ENCODE results near the gene C17orf114.

Gene C17orf114

DNA sequence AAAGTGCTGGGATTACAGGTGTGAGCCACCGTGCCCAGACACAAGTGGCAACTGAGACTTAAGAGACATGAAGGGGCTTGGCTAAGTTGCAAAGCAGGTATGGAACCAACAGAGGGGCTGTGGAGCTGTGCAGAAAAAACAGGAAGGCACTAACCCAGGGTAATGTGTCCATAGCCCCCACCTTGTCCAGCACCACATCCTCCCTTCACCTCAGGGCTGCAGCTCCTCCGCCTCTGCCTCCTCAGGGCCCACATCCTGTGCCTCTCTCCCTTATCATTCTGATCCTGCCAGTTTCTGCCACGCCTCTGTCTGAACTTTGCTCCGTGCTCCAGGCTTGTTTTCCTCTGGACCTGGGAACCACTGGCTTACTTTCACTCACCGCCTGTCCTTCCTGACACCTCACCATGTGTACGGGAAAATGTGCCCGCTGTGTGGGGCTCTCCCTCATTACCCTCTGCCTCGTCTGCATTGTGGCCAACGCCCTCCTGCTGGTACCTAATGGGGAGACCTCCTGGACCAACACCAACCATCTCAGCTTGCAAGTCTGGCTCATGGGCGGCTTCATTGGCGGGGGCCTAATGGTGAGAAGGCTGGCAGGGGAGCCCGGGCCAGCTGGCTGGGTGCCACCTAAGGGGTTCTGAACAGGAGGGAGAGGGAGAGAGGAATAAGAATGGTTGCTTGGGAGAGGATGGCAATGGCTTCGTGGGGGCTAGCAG, 30.5 kb downstream of the C17orf114 start, which contains the start of gene TM4SF5 (continued):
- TF ChIP-seq HNF1A (IDR thresholded peaks at IDR 0.05; ENCODE audit: low read depth), result peak; percentile 44; the same call in 1 of the 2 replicates
- peak; percentile 73; the same call in 1 of the 2 replicates for TF ChIP-seq HNF1A (CRISPR knock-in tag; IDR thresholded peaks at IDR 0.05; ENCODE audit: borderline replicate concordance)
- peak; percentile 50; the same call in 1 of the 2 replicates for TF ChIP-seq SIX1 (CRISPR knock-in tag; IDR thresholded peaks at IDR 0.05; ENCODE audit: borderline replicate concordance)
- TF ChIP-seq HOXD1 (CRISPR knock-in tag; IDR thresholded peaks at IDR 0.05), result peak; percentile 90
- 0 out of 2 replicates have a peak, but pooled peaks have one; percentile 25 for TF ChIP-seq ZNF180 (CRISPR knock-in tag; IDR thresholded peaks at IDR 0.05; ENCODE audit: borderline replicate concordance, low read depth)
- TF ChIP-seq ZNF224 (CRISPR knock-in tag; IDR thresholded peaks at IDR 0.05), result peak; percentile 17; the same call in 1 of the 2 replicates
- no peak for TF ChIP-seq RFXANK (CRISPR knock-in tag; IDR thresholded peaks at IDR 0.05)
- 0 out of 2 replicates have a peak, but pooled peaks have one; percentile 54 for TF ChIP-seq PAF1 (CRISPR knock-in tag; IDR thresholded peaks at IDR 0.05)
- peak; percentile 92 for TF ChIP-seq DBP (CRISPR knock-in tag; IDR thresholded peaks at IDR 0.05; ENCODE audit: not compliant biosample characterization)
- TF ChIP-seq PITX1 (CRISPR knock-in tag; IDR thresholded peaks at IDR 0.05), result peak; percentile 91
- TF ChIP-seq ZNF878 (CRISPR knock-in tag; IDR thresholded peaks at IDR 0.05), result peak; percentile 56; the same call in 1 of the 2 replicates
- TF ChIP-seq, protein P1, sequence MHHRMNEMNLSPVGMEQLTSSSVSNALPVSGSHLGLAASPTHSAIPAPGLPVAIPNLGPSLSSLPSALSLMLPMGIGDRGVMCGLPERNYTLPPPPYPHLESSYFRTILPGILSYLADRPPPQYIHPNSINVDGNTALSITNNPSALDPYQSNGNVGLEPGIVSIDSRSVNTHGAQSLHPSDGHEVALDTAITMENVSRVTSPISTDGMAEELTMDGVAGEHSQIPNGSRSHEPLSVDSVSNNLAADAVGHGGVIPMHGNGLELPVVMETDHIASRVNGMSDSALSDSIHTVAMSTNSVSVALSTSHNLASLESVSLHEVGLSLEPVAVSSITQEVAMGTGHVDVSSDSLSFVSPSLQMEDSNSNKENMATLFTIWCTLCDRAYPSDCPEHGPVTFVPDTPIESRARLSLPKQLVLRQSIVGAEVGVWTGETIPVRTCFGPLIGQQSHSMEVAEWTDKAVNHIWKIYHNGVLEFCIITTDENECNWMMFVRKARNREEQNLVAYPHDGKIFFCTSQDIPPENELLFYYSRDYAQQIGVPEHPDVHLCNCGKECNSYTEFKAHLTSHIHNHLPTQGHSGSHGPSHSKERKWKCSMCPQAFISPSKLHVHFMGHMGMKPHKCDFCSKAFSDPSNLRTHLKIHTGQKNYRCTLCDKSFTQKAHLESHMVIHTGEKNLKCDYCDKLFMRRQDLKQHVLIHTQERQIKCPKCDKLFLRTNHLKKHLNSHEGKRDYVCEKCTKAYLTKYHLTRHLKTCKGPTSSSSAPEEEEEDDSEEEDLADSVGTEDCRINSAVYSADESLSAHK (CRISPR knock-in tag; IDR thresholded peaks at IDR 0.05; ENCODE audit: borderline replicate concordance), result 0 out of 2 replicates have a peak, but pooled peaks have one; percentile 49
- TF ChIP-seq, protein P2, sequence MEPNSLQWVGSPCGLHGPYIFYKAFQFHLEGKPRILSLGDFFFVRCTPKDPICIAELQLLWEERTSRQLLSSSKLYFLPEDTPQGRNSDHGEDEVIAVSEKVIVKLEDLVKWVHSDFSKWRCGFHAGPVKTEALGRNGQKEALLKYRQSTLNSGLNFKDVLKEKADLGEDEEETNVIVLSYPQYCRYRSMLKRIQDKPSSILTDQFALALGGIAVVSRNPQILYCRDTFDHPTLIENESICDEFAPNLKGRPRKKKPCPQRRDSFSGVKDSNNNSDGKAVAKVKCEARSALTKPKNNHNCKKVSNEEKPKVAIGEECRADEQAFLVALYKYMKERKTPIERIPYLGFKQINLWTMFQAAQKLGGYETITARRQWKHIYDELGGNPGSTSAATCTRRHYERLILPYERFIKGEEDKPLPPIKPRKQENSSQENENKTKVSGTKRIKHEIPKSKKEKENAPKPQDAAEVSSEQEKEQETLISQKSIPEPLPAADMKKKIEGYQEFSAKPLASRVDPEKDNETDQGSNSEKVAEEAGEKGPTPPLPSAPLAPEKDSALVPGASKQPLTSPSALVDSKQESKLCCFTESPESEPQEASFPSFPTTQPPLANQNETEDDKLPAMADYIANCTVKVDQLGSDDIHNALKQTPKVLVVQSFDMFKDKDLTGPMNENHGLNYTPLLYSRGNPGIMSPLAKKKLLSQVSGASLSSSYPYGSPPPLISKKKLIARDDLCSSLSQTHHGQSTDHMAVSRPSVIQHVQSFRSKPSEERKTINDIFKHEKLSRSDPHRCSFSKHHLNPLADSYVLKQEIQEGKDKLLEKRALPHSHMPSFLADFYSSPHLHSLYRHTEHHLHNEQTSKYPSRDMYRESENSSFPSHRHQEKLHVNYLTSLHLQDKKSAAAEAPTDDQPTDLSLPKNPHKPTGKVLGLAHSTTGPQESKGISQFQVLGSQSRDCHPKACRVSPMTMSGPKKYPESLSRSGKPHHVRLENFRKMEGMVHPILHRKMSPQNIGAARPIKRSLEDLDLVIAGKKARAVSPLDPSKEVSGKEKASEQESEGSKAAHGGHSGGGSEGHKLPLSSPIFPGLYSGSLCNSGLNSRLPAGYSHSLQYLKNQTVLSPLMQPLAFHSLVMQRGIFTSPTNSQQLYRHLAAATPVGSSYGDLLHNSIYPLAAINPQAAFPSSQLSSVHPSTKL (CRISPR knock-in tag; IDR thresholded peaks at IDR 0.05), result peak; percentile 88
- TF ChIP-seq ZFY (CRISPR knock-in tag; IDR thresholded peaks at IDR 0.05), result peak; percentile 72
